H1 (cell line): ENCODE data around the gene FRMD6. TPM values are rescaled to one million over a fixed set of nuclear protein-coding genes. Genes with fewer than 3 reads are reported as not detected.

Experiments used
- EP300 ChIP-seq, 2 experiments: IDR thresholded peaks; 1 replicate in 1 of 2; 2 replicates in 1 of 2; pipeline ENCODE4 v1.6.1; 2011 to 2012; ENCODE audit warnings: low read depth in 2 of 2, low read length in 2 of 2, mild to moderate bottlenecking in 2 of 2, borderline replicate concordance in 1 of 2, inconsistent platforms in 1 of 2, moderate library complexity in 1 of 2
- polyA plus RNA-seq, 7 experiments: library from polyadenylated mRNA; depleted of rRNA in 3 of 7; stranded (reverse) in 5 of 7; unstranded in 2 of 7; fragments of >200 nt in 5 of 7; fragments of 200-250 nt in 2 of 7; gene quantifications; 1 replicate in 5 of 7; 2 replicates in 1 of 7; 4 replicates in 1 of 7; pipeline versions ENCODE4 v1.2.1 to v1.2.3, GENCODE V29; 2011 to 2013; ENCODE audit warnings: missing spikeins in 2 of 7, mixed read lengths in 2 of 7
- total RNA-seq: library from RNA; stranded (reverse); fragmentation: NEBNext Ultra II Directional; extraction: Animal tissue kit (Norgen Biotek cat#: 25700); gene quantifications from 2 replicates; pipeline ENCODE4 v1.2.1, GENCODE V29; 2021

FRMD6 gene
- total and polyA plus RNA-seq, 2 of the 8 experiments (the other 6 are each of a cell fraction or from before 2014, with no cell fraction given) = 5.4 to 23.7 TPM

- no peak for TF ChIP-seq EP300 (IDR thresholded peaks at IDR 0.05; ENCODE audit: borderline replicate concordance in 1 of 2, low read depth in 2 of 2, low read length in 2 of 2)
These were observed 15.1 kb downstream of the FRMD6 start (continued) for GRCh38 chr14:51666826-51667225.
